AML-193 (cell line): ENCODE results near the gene APOM.
A peak's percentile ranks its signal among the peaks of the same experiment; 100 is the strongest.

ENCODE experiments used
- DNase-seq, 2 experiments: peaks; one replicate each; lab custom pipeline; 2025; lab: John Stamatoyannopoulos, UW

APOM gene

DNA sequence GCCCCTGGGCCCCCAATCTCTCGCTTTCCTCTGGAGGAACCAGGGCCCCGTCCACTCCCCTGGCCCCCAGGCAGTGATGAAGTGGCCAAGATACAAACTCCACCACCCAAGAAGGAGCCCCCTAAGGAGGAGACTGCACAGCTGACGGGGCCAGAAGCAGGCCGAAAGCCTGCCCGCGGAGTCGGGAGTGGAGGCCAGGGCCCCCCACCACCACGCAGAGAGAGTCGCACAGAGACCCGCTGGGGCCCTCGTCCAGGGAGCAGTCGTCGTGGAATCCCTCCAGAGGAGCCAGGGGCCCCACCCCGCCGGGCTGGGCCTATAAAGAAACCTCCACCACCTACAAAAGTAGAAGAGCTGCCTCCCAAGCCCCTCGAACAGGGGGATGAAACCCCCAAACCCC lies 24.5 kb upstream of the APOM start:
- DNase-seq = no peak

DNA sequence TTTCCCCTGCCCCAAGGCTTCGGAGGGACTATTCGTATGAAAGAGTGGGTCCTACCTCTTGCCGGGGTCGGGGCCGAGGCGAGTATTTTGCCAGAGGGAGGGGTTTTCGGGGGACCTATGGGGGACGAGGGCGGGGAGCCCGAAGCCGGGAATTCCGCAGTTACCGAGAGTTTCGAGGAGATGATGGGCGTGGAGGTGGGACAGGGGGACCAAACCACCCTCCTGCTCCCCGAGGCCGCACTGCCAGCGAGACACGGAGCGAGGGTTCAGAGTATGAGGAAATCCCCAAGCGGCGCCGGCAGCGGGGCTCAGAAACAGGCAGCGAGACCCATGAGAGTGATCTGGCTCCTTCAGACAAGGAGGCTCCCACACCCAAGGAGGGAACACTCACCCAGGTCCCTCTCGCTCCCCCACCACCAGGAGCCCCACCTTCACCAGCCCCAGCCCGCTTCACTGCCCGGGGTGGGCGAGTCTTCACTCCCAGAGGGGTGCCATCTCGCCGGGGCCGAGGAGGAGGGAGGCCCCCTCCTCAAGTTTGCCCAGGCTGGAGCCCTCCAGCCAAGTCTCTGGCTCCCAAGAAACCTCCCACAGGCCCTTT lies 23.9 kb upstream of the APOM start:
- no peak for DNase-seq

DNA sequence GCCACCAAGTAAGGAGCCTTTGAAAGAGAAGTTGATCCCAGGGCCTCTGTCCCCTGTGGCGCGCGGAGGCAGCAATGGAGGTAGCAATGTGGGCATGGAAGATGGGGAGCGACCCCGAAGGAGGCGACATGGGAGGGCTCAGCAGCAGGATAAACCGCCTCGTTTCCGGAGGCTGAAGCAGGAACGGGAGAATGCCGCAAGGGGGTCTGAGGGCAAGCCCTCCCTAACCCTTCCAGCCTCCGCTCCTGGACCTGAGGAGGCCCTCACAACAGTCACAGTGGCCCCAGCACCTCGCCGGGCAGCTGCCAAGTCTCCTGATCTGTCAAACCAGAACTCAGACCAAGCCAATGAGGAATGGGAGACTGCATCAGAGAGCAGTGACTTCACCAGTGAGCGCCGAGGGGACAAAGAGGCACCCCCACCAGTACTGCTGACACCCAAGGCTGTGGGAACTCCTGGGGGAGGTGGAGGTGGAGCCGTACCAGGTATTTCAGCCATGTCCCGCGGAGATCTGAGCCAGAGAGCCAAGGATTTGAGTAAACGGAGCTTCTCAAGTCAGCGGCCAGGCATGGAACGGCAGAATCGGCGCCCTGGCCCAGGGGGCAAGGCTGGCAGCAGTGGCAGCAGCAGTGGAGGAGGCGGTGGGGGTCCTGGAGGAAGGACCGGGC lies 23.3 kb upstream of the APOM start:
- no peak for DNase-seq

DNA sequence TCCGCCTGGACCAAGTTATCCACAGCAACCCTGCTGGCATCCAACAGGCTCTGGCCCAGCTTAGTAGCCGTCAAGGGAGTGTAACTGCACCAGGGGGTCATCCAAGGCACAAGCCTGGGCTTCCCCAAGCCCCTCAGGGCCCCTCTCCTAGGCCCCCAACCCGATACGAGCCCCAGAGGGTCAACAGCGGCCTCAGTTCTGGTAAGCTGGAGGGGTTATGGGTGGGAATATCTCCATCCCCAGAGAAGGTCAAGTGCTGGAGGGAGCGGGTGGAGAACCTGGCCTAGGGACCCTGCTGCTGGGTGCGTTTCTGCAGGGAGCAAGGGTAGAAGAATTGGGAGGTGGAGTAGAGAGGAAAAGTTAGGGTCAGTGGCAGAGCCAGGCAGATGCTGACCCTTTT lies 22.2 kb upstream of the APOM start:
- no peak for DNase-seq

DNA sequence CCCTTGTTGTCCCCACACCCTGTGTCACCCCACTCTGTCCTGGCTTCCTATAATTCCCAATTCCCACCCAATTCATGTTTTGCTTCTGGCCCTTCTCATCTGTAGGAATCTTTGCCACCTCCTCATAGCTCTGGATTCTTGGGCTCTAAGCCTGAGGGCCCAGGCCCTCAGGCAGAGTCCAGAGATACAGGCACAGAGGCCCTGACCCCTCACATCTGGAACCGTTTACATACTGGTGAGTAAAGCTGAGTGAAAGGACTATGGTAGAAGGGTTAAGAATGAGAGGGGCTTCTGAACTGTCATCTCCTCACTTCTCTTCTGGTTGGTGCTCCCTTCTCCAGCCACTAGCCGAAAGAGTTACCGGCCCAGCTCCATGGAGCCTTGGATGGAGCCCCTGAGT lies 21.6 kb upstream of the APOM start:
- DNase-seq = no peak

DNA sequence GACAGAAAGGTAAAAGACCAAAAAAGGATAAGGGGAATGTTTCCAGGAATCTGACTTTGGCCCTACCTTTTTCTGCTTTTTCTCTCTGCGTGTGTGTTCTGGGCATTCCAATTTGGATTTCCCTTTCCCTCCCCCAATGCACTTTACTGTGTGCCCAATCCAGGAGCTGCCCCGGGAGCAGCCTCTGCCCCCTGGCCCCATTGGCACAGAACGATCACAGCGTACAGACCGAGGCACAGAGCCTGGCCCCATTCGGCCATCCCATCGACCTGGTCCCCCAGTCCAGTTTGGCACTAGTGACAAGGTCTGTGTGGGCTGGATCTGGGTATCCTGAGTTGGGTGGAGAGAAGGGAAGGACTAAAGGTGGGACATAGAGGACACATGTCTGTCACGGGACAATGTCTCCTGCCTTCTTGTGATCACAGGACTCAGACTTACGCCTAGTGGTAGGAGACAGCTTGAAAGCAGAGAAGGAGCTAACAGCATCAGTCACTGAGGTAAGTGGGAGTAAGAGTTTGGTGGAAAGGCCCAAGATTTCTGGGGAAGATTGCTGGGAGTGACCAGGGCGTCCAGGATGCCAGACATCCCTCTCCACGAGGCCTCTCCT lies 20.6 kb upstream of the APOM start:
- no peak for DNase-seq

DNA sequence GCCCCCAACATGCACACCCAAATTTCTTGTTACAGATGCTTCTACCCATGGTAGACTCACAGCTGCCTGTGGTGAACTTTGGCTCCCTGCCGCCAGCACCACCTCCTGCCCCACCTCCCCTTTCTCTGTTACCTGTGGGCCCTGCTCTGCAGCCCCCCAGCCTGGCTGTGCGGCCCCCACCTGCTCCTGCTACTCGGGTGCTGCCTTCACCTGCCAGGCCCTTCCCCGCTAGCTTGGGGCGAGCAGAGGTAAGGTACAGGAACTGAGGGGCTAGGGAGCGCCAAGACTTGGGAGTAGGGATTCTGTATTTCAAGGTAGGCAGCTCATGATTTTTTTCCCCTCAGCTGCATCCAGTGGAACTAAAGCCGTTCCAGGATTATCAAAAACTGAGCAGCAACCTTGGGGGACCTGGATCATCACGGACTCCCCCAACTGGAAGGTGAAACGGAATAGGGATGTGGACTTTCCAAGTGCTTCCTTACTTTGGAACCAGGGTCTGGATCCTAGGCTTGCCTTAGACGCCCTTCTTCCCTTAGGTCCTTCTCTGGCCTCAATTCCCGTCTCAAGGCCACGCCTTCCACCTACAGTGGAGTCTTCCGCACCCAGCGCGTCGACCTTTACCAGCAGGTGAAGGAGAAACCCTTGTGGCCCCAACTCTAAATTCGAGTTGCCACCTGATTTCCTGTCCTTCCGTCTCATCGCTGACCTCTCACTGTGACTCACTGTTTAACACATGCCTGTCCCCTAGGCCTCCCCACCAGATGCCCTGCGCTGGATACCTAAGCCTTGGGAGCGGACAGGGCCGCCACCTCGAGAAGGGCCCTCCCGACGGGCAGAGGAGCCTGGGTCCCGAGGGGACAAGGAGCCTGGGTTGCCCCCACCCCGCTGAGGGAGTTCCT lies 18.7 kb upstream of the APOM start:
- DNase-seq = no peak

DNA sequence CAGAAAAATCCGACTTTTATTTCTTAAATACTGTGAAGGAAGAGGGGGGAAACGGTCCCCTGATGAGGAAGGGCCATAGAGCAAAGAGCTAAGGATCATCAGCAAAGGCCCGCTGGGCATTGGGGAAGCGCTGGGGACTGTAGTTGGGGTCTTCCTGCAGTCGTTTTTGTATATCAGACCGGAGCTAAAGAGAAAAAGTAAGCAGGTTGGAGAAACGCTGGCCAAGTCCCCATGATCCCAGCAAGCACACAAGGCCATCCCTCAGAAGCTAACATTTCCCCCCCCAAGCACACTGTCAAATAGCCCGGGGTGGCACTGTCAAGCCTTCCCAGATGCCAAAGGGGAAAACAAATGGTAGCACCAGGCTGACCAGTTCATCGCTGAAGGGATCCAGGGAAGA lies 16.7 kb upstream of the APOM start:
- DNase-seq = no peak

DNA sequence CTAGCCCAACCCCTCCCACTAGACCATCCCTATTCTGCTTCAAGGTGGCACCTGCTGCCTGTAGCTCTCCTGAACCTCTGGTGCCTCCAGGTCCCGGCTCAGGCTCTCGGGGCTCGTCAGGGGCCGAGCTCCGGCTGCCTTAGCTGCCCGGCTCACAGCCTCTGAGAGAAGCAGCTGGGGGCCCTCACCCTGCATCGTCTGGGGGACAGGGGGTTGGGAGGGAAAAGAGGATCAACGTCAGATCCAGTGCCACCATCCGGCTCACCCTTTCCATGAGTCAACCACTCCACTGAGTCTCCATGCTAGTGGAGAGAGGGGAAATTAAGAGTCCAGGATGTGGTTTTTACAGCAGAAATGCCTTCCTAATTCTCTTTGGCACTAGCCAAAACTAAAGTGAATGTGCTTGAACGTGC lies 16.2 kb upstream of the APOM start:
- no peak for DNase-seq

DNA sequence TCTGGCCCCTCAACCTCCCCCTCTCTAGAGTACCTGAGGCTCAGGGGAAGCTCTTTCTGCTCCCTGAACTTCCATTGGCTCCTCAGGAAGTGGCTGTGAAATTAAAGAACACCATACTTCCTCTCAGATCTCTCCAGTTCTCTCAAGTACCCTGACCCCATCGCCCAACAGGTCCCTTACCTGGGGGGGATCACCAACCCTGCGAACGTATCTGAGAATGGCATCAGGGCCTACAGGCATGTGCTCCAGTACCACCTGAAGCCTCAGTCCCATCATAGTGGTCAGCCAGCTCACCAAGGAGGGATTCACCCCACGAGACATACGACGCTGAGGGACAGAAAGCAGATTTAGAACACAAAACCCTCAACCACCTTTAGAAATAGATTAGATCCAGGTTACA lies 15.1 kb upstream of the APOM start:
- no peak for DNase-seq

DNA sequence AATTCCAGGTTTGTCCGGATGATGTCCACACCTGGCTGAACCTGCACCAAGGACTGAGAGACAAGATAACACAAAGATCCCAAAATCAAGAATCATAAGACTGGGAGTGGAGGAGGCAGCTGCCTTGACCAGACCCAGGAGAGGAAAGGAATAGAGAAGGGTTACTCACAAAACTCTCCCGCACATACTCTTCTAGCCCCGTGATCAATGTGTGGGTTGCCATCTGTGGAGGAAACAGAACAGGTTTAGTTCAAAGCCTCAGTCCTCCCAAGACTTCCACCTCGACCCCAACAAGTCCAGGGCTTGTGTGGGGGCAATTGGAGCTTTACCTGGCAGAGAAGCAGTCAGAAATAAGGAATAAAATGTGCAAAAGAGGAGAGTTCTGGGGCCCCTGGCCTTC lies 14.3 kb upstream of the APOM start:
- DNase-seq = no peak

DNA sequence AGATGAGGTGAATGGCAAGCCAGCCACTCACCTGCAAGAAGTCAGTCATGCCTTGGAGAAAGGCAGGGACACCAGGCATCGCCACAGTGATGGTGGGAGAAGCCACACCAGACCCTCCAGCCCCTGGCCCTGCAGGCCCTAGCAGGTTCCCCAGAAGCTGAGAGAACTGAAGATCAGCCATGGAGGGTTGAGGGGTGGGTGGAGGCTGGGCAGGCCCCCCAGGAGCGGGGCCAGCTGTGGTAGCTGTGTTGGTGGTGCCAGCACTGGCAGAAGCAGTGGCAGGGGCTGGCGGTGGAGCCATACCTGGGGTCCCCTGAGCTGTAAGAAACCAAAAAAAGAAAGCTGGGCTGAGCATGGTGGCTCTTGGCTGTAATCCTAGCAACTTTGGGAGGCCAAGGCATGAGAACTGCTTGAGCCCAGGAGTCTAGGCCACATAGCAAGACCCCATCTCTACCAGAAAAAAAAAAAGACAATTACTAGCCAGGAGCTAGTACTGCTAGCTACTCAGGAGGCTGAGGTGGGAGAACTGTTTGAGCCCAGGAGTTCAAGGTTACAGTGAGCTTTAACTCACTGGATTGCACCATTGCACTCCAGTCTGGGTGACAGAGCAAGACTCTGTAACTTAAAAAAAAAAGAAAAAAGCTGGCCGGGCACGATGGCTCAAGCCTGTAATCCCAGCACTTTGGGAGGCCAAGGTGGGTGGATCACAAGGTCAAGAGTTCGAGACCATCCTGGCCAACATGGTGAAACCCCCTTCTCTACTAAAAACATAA lies 12.7 kb upstream of the APOM start:
- no peak for DNase-seq

DNA sequence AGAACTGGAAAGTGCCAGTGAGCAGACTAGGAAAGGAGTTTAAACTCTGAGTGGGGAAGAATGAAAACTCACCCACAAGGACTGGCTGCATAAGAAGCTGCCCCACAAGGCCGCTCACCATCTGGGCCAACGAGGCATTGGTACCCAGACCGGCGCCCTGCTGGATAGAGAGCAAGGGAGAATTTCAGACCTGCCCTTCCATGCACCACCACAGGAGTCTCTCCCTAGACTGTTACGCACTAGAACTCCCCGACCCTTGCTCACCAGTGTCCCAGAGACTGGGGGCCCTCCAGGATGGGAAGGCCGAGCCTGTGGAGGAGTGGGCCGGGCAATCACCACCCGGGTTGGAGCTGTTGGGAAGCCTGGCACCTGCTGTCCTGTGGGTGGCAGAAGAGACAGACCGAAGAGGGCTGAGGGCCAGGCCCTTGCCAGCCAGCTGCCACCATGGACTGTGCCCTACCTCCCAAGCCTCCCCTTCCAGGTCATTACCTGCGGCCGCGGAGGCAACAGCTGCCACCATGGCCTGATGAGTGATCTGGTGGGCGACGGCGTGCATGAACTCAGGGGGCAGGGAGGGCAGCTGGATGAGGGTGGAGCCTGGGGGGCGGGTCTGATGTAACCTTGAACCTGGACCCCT lies 11.8 kb upstream of the APOM start:
- no peak for DNase-seq

DNA sequence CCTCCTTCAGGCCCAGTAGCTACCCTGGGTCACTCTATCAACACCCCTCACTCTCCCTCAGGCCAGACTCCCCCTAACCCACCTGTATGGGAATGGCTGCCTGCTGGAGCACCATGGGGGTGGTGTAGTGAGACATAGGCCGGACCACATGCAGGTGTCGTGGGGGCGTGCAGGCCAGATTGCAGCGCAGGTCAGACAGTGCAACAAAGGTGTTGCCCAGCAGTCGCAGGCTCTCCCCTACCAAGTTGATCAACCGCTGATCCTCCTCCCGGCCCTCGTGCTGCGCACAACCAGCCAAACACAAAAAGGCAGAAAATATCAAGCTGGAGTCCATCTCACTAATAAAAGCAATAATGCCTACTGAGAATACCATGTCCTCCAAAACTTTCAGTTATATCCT lies 10.4 kb upstream of the APOM start:
- no peak for DNase-seq

DNA sequence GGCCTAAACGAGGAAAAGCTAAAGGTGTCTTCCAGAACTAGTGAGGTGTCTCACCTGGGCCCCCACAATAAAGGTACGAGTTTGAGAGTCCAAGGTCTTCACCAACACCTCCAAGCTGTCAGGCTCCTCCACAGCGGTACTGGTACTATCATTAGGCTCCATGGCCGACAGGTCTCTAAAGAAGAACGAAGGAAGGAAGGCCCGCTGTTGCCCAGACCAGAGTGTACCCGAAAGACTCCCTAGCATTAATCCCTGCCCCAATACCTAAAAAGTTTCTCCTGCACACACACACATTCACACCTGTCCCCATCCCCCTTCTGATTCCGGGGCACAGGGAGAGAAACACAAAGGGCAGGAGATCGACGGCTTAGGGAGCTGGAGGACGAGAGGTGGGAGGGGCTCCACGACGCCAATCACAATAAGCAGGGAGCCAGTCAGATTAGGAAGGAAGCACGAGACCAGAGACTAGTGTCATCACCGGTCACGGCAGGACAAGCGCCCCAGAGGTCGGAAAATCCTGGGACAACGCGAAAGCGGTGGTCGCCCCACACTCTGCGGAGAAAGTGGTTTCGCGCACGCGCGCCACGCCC lies 4.0 kb upstream of the APOM start:
- peak; percentile 73 to 76 for DNase-seq

DNA sequence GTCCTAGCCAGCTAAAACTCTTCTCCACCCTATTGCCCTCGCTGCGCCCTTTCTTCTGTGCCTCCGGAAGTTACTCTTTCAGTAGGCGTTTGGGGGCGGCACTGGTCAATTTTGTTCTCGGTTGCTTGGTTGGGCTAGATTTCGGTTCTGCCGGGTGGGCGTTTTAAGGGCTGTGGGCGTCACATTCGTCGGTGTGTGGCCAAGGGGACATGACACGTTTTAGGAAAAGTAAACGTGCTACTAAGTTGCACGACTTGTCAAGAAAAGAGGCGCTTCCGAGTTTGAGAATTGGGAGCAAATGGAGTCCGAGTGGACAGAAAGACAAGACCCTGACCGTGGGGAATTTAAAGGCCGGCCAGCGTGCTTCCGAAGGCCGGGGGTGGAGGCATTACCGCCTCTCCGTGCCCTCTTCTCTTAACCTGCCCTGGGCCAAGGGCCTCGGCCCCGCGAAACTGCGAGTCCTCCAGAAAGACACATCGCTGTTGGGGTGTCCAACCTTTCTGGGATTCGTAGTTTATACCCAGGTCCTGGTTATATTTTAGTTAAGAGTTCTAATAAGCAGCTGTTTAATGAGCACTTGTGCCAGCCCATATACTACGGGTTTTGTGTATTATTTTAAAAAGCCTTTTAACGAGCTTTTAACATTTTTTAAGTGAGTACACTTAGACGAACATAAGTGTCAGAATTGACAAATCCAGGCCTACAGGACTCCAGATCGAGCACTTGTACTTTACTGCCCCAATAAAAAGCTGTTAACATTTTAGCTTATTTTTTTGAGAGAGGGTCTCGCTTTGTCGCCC lies 2.6 kb upstream of the APOM start:
- DNase-seq = peak; percentile 99 to 100

DNA sequence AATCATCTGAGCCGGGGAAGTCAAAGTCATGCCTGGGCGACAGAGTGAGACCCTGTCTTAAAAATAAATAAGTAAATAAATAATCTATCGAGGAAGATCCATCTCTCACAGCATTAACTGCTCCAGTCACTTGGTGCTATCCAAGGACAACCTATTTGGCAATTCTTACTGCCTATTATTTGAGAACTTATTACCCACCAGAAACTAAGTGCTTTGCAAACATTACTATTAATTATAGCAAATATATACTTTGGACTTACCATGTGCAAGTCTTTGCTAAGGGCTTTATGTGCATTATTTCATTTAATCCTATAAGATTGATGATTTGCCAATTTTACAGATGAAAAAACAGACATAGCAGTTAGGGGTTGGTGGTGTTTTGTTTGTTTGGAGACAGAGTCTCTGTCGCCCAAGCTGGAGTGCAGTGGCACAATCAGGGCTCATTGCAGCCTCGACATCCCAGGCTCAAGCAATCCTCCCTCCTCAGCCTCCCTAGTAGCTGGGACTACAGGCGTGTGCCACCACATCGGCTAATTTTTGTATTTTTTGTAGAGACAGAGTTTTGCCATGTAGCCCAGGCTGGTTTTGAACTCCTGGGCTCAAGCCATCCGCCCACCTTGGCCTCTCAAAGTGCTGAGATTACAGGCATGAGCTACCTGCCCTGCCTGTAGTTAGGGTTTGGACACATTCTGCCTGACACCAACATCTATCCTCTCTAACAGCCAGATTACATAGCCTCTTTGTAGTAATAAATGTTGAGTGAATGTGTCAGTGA lies 933 bp upstream of the APOM start:
- DNase-seq = no peak

DNA sequence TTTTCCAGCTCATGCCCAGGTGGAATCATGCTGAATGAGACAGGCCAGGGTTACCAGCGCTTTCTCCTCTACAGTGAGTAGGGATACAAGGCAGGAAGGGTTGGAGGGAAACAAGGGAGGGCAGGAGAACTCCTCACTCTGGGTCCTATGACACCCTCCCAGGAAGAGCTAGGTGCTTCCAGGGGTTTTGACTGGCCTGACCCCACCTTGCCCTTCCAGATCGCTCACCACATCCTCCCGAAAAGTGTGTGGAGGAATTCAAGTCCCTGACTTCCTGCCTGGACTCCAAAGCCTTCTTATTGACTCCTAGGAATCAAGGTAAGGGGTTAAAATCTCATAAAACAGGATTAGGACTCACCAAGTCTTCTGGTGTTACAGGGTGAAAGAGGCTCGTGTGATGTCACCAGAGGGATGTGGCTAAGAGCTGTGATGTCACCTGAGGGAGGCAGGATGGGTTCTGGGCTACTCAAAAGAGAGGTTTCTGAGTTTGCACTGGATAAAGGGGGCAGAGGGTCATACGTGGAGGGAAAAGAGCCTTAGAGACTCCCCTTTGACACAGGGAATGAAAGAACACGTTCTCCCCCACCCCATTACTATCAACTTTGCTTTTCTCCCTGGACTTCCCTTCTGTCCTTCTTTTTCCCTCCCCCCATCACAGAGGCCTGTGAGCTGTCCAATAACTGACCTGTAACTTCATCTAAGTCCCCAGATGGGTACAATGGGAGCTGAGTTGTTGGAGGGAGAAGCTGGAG lies 1.9 kb downstream of the APOM start:
- DNase-seq = no peak
